Measurements from ENCODE around the gene MVP.
A peak's percentile ranks its signal among the peaks of the same experiment; 100 is the strongest.
"Not testable (repeated sequence)": the region's sequence is repeated elsewhere in the genome, so short reads cannot be mapped to it uniquely, and the experiment has no call there.

Gene MVP

DNA sequence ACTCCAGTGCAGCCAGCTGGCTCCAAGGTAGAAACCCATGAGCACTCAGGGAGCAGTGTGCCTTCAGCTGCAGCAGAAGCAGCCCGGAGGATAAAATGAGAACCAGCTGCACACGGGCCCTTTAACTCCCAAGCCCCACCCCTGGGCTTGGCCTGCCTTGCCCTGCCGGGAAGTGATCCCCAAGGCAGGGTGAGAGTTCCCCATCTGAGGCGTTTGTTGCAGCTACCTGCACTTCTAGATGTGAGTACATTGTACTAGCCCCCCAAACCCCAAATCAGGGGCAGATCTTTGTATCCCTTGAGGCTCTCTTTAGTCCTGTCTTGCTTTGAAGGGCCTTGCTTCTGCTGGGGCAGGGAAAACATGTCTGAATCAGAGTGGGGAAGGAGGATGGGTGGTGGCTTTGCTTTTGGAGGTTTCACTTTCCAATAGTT lies at the start of gene MVP:
TSS of gene MVP (plus strand) at position 192 of the 431 bp plus-strand sequence. CDS start 10,088 bp downstream, outside the sequence.
- H3K4me3 ChIP-seq (replicated peaks; ENCODE audit: low read depth, low read length): peak within 1 kb of the TSS; percentile 55
- TF ChIP-seq, protein P1, sequence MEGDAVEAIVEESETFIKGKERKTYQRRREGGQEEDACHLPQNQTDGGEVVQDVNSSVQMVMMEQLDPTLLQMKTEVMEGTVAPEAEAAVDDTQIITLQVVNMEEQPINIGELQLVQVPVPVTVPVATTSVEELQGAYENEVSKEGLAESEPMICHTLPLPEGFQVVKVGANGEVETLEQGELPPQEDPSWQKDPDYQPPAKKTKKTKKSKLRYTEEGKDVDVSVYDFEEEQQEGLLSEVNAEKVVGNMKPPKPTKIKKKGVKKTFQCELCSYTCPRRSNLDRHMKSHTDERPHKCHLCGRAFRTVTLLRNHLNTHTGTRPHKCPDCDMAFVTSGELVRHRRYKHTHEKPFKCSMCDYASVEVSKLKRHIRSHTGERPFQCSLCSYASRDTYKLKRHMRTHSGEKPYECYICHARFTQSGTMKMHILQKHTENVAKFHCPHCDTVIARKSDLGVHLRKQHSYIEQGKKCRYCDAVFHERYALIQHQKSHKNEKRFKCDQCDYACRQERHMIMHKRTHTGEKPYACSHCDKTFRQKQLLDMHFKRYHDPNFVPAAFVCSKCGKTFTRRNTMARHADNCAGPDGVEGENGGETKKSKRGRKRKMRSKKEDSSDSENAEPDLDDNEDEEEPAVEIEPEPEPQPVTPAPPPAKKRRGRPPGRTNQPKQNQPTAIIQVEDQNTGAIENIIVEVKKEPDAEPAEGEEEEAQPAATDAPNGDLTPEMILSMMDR (IDR thresholded peaks at IDR 0.05; ENCODE audit: low read depth, low read length, missing control alignments): no peak
- no peak for DNase-seq (ENCODE audit: extremely low read depth, low read depth)

DNA sequence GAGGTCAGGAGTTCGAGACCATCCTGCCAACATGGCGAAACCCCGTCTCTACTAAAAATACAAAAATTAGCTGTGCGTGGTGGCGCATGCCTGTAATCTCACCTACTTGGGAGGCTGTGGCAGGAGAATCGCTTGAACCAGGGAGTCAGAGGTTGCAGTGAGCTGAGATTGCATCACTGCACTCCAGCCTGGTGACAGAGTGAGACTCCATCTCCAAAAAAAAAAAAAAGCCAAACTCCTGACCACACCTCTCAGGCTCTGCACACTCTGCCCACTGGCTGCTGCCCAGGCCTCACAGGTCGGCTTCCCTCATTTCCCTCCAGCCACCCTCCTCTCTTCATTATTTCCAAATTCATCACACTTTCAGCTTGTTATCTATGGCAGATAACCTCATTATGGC lies 47.9 kb upstream of the MVP start:
- not testable (repeated sequence) for H3K4me3 ChIP-seq (replicated peaks; ENCODE audit: low read depth, low read length); DNase-seq (ENCODE audit: extremely low read depth, low read depth)

DNA sequence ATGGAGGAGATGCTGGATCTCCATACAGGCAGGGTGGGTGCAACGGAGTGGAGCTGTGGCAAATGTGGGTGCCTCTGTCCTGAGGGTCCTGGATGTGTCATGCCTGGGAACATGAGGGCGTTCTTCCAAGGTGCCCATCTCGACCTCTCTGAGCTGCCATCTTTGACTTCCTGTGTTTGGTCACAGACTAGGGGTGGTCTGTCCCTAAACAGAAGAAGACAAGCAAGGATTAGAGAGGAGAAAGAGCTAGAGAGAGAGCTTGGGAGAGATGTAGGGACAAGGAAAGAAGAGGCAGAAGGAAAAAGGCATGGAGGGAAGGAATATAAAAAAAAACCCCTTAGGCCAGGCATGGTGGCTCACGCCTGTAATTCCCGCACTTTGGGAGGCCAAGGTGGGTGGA lies 45.5 kb upstream of the MVP start:
- H3K4me3 ChIP-seq (replicated peaks; ENCODE audit: low read depth, low read length): no peak overlapping the region
- TF ChIP-seq, protein P1 (IDR thresholded peaks at IDR 0.05; ENCODE audit: low read depth, low read length, missing control alignments): no peak
- DNase-seq (ENCODE audit: extremely low read depth, low read depth): no peak

DNA sequence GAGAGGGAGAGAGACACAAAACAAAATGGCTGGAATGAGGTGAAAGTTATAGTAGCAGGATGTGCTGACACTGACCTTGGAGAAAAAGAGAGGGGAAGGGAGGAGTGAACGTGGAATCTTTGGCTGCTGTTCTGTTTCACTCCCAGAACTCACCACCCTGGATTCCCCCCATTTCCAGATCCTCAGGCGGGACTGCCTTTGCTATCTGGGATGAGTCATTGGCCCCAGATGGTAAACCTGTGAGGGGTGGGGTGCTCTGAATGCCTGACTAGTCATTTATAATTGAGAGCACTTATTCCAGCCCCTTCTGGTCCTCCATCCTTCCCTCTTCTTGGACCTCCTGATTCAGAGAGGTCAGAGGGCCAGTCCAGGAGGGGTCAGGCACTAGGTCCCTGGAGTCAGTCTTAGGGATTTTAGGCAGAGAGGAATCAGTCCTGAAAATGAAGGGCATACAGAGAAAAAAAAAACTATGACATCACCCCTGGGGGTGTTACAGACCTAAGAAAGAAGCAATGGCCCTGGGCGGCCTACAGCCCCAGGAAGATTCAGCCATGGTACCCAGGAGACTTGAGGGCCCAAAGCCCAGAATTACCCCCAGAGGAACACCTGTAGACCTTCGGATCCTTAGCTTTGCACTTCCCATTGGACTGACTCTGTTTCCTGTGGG lies 44.4 kb upstream of the MVP start:
- DNase-seq (ENCODE audit: extremely low read depth, low read depth): peak; percentile 63
- no peak overlapping the region for H3K4me3 ChIP-seq (replicated peaks; ENCODE audit: low read depth, low read length)
- TF ChIP-seq, protein P1 (IDR thresholded peaks at IDR 0.05; ENCODE audit: low read depth, low read length, missing control alignments): no peak

DNA sequence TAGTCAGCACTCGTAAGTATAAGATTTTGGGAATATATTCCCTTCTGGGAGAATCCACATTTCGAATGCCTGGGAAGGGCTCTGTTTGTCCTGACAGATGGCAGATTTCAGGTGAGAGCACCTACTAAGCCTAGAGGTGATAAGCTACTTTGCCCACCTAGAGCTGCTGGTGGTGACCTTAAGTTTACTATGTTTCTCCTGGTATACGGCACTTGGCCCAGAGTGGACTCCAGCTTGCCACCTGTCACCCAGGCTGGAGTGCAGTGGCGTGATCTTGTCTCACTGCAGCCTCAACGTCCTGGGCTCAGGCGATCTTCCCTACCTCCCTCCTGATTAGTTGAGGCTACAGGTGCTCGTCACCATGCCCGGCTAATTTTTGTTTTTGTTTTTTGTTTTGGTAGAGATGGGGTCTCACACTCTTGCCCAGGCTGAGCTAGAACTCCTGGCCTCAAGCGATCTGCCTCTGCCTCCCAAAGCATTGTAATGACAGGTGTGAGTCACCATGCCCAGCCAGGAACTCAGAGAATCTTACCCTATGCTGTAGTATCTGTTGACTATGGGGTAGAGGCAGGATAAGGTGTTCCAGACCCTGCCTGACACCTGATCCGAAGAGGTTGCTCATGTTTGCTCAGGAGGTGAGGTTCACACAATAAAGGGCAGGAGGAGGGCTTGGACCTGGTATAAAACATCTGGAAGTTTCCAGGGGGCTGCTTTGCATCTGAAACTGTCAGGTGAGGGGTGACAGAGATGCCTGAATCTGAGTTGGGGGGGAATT lies 42.5 kb upstream of the MVP start, which contains the start of gene ZG16:
TSS of gene ZG16 (plus strand) at position 681 of the 775 bp plus-strand sequence. CDS start 1,011 bp downstream, outside the sequence.
- DNase-seq (ENCODE audit: extremely low read depth, low read depth): no peak
- no peak within 1 kb of the TSS for H3K4me3 ChIP-seq (replicated peaks; ENCODE audit: low read depth, low read length)
- TF ChIP-seq, protein P1 (IDR thresholded peaks at IDR 0.05; ENCODE audit: low read depth, low read length, missing control alignments): no peak

DNA sequence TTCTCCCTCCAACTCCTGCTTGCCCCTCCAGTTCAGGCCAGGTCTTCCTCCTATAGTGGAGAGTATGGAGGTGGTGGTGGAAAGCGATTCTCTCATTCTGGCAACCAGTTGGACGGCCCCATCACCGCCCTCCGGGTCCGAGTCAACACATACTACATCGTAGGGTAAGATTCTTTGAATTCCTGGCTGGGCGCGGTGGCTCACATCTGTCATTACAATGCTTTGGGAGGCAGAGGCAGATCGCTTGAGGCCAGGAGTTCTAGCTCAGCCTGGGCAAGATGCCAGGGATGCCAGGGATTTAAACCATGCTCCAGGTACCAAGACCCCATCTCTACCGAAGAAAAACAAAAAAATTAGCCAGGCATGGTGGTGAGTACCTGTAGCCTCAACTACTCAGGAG lies 40.8 kb upstream of the MVP start:
- H3K4me3 ChIP-seq (replicated peaks; ENCODE audit: low read depth, low read length): no peak overlapping the region
- TF ChIP-seq, protein P1 (IDR thresholded peaks at IDR 0.05; ENCODE audit: low read depth, low read length, missing control alignments): no peak
- no peak for DNase-seq (ENCODE audit: extremely low read depth, low read depth)

DNA sequence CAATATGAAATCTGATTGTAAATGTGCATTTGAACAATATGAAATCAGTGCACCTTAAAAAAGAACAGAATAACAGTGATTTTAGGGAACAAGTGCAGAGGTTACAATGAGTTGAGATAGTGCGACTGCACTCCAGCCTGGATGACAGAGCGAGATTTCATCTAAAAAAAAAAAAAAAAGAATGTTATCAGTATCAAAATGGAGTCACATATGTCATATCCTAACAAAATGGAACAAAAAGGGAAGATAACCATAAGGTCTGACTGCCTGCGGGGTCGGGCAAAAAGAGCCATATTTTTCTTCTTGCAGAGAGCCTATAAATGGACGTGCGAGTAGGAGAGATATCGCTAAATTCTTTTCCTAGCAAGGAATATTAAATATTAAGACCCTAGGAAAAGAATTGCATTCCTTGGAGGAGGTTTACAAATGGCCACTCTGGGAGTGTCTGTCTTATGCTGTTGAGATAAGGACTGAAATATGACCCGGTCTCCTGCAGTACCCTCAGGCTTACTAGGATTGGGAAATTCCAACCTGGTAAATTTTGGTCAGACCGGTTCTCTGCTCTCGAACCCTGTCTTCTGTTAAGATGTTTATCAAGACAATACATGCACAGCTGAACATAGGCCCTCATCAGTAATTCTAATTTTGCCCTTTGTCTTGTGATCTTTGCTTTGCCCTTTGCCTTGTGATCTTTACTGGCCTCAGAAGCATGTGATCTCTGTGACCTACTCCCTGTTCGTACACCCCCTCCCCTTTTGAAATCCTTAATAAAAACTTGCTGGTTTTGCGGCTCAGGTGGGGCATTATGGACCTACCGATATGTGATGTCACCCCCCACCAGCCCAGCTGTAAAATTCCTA lies 36.9 kb upstream of the MVP start:
- H3K4me3 ChIP-seq (replicated peaks; ENCODE audit: low read depth, low read length); DNase-seq (ENCODE audit: extremely low read depth, low read depth): not testable (repeated sequence)
